AG09319 (cell line): ENCODE data around the gene ATAD3B.
"Not testable (repeated sequence)": the region's sequence is repeated elsewhere in the genome, so short reads cannot be mapped to it uniquely, and the experiment has no call there.

ENCODE experiments used
- DNase-seq: peaks from one replicate; pipeline ENCODE4 v3.0.0-alpha.2; 2010; ENCODE audit warnings: low read depth; ENCODE audit errors: extremely low read depth
- TF ChIP-seq, protein P1 (sequence below): IDR thresholded peaks from 2 replicates; pipeline ENCODE4 v1.5.1; 2011; ENCODE audit warnings: low read depth, mild to moderate bottlenecking, inconsistent platforms, low read length, moderate library complexity

The ATAD3B gene

DNA sequence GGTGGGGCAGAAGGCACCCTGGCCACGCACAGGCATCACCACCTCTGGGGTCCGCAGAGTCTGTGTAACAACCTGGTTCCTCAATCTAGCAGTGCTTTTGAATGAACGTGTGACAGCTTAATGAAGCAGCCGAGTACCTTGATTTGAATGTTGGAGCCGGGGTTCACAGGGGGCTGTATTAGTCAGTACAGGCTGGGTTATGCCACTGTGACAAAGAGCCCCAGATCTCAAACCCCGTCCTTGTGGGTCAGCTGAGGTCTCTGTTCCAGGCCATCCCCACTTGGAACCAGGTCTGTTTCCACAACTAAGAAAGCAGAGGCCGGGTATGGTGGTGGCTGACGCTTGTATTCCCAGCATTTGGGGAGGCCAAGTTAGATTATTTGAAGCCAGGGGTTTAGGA is 58.4 kb downstream of the ATAD3B start:
- DNase-seq: no peak
- TF ChIP-seq, protein P1, sequence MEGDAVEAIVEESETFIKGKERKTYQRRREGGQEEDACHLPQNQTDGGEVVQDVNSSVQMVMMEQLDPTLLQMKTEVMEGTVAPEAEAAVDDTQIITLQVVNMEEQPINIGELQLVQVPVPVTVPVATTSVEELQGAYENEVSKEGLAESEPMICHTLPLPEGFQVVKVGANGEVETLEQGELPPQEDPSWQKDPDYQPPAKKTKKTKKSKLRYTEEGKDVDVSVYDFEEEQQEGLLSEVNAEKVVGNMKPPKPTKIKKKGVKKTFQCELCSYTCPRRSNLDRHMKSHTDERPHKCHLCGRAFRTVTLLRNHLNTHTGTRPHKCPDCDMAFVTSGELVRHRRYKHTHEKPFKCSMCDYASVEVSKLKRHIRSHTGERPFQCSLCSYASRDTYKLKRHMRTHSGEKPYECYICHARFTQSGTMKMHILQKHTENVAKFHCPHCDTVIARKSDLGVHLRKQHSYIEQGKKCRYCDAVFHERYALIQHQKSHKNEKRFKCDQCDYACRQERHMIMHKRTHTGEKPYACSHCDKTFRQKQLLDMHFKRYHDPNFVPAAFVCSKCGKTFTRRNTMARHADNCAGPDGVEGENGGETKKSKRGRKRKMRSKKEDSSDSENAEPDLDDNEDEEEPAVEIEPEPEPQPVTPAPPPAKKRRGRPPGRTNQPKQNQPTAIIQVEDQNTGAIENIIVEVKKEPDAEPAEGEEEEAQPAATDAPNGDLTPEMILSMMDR: no peak

DNA sequence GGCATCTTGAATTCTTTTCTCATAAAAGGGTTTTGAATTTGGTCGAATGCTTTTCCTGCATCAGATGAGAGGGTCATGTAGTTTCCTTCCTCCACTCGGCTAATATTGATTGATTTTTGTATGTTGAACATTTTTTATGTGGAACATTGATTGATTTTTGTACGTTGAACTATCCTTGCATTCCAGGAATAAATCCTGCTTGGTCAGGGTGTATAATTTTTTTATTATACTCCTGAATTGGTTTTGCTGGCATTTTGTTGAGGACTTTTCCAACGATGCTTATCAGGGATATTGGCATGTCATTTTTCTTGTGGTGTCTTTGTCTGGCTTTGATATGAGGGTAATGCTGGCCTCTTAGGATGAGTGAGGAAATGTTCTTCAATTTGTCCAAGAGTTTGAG is 60.4 kb downstream of the ATAD3B start:
- DNase-seq: no peak
- TF ChIP-seq, protein P1: no peak

DNA sequence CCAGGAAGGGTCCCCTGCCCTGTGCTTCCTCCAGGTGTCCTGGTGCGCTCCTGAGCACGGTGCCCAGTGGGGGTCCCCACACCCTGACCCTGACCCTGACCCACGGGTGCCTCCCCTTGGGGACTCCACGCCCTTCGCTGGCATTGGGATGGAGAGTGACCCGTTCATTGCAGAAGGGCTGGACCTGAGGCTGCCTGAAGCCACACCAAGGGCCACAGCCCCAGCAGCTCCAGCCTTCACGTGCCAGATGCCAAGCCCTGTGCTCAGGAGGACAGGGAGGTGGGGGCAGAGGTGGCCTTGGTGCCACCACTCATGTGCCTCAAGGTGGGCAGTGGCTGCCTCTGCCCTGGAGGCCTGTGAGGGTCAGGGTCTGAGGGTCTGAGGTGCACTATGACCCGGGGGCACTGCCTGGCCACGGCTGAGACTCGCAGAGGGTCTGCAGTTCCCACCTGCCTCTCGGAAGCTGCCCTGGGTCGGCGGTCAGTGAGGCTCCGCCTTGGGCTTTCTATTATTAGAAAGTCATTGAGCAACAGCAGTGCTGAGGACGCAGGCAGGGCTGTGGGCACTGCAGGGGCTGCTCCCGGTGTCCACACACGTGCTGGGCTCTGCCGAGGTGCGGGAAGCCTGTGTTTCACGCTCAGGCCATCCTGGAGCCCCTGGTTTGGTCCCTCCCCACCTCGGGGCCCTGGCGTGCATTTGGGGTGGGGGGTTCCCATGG is 61.8 kb downstream of the ATAD3B start:
- DNase-seq: not testable (repeated sequence)

DNA sequence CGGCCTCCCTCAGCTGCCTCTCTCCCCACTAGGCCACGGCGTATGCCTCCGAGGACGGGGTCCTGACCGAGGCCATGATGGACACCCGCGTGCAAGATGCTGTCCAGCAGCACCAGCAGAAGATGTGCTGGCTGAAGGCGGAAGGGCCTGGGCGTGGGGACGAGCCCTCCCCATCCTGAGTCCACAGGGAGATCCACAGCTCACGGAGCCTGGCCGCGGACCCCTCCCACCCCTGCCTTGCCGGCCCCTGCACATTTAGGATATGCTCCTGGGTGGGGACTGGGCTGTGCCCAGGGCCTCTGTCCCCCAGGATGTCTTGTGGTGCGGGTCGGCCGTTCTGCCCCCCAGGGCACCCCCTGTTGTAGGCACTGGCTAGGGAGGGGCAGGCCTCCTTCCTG is 62.3 kb downstream of the ATAD3B start:
- not testable (repeated sequence) for DNase-seq

DNA sequence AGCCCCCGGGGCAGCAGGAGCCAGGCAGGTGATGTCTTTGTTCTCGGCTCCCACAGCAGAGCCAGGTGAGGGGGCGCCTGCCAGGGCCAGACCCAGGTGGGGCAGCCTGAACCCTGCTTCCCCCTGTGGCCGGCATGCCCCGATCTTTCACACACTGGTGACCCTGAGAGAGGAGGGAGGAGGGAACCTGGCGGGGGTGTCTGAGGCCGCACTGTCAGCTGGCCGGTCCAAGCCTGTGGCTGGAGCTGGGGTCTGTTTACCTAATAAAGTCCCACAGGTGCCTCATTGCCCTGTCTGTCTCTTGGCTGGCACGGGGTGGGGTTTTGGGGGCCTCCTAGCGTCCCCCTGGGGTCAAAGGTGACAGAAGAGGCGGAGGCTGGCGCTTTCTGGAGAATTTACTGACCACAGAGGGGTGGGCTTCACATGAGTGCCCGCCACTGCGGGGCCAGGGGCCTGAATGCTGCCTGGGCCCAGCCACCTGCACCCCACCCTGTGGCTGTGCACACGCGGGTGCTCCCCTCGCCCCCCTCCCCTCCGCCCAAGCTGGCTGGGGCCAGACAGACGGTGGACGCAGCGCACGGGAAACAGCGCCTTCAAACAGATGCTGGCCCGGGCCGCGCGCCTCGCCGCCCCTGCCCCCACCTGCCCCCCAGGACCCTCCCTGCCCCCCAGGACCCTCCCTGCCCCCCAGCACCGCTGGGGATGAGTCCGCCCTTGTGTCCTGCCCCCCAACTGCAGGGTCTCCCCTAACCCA is 63.0 kb downstream of the ATAD3B start:
- TF ChIP-seq, protein P1: no peak
- no peak for DNase-seq

DNA sequence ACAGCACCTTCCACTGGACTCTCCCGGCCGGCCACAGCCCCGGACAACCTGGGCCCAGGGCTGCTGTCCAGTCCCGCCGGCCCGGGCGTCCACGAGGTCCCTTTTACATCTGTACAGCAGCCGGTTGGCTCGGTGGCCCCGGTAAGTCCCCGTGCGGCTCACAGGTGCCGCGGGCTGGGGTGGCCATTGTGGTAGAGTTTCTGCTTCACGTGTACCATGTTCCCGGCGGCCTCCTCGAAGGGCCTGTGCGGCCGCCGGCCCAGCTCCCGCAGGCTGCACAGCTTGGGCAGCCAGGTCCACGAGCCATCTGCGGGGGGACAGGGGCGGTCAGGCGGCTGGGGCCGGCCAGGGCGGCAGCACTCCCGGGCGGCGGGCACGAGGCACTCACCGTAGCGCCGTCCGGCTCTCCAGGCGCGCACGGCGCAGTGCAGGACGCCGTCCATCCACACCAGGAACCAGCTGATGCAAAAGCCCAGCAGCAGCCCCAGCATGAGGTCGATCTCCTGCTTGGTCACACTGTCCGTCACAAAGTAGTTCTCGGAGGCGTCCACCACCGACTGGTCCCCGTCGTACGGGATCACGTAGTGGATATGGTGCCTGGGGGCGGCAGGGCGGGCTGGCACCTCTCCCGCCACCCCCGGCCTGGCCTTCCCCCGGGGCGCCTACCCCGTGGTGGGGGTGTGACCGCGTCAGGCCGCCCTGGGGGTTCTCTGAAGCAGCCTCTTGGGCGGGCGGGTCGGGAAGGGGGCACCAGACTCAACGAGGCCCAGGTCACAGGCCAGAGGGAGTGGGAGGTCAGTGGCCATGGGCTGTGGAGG is 63.8 kb downstream of the ATAD3B start:
- no peak for DNase-seq
- TF ChIP-seq, protein P1: no peak

DNA sequence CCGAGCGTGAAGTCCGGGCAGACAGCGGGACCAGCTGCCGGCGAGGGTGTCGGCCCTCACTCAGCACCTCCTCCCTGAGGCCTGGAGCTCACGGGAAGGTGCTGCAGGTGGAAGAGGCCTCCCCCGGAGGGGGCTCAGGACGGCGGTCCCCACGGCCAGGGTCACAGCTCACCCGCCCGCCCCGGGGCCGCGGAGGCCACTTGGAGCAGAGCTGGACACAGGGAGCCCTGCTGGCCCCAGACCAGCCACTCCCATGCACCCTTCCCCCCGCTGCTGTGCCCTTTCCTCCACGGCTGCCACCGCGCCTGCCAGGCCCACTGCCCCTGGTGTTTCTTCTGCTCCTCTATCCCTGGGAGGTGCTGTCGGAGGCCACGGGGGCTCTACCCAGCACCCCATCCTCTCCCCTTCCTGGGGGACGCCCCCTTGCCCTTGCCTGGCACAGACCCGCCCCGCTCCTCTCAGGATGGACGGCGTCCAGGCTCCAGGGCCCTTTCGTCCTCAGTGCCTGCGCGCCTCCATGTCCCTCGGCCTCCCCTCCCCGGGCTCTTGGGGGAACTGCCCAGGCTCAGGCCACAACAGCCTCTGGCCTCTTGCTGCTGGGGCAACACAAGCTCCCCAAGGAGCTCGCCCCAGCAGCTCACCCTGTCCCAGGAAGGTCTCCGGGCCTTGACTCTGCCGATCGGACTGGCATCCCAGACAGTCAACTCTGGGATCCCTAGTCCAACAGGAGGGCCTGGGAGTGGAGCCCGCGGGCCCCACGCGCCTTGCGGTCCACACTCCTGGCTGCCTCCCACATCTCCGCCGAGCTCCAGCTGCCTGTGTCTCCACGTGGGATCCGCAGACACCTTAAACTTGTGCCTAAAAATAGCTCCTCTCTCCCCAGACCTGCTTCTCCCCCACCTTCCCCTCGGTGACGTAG is 64.7 kb downstream of the ATAD3B start:
- DNase-seq: no peak
- TF ChIP-seq, protein P1: no peak
